Uterus (tissue), 2 donors: ENCODE results near the gene NEDD4L.

Experiments used
- CTCF ChIP-seq, 4 experiments: fragments of 200-600 bp in 2 of 4; fragments of 450-650 bp in 2 of 4; sonication (generic) in 2 of 4; IDR thresholded peaks; one replicate each; pipeline ENCODE4 v1.5.1; 2016 to 2019; ENCODE audit warnings: antibody characterized with exemption in 4 of 4, mild to moderate bottlenecking in 2 of 4, moderate library complexity in 1 of 4
- POLR2A ChIP-seq, 2 donors: fragments of 450-650 bp; IDR thresholded peaks; one replicate each; pipeline ENCODE4 v1.6.1; 2016; ENCODE audit warnings: antibody characterized with exemption in 2 of 2, mild to moderate bottlenecking in 1 of 2, moderate library complexity in 1 of 2

- TF ChIP-seq CTCF (IDR thresholded peaks at IDR 0.05) (no peak), POLR2A (IDR thresholded peaks at IDR 0.05) (no peak)
These were observed 161.6 kb downstream of the NEDD4L start for GRCh38 chr18:58205443-58206160.
